NCI-H524 treated with DMSO at 0.1 percent for 48 hours (cell line): ENCODE measurements around the gene PEX12.
"Not testable (repeated sequence)": the region's sequence is repeated elsewhere in the genome, so short reads cannot be mapped to it uniquely, and the experiment has no call there.

Experiments used
- DNase-seq: peaks from one replicate; lab custom pipeline; 2025; lab: John Stamatoyannopoulos, UW

Gene PEX12

GRCh38 chr17:35535406-35535805 lies 43.0 kb downstream of the PEX12 start:
- not testable (repeated sequence) for DNase-seq

GRCh38 chr17:35534576-35535093 lies 43.7 kb downstream of the PEX12 start:
- DNase-seq: no peak

GRCh38 chr17:35531160-35531559 lies 47.2 kb downstream of the PEX12 start:
- DNase-seq: no peak

- no peak for DNase-seq
These were observed 48.5 kb downstream of the PEX12 start for GRCh38 chr17:35529866-35530265.

- not testable (repeated sequence) for DNase-seq
These were observed 49.0 kb downstream of the PEX12 start for GRCh38 chr17:35529326-35529725.
